Kidney (tissue), 14 donors: ENCODE results near the gene PSG2. TPM values are rescaled to one million over a fixed set of nuclear protein-coding genes. Genes with fewer than 3 reads are reported as not detected.
"Not testable (repeated sequence)": the region's sequence is repeated elsewhere in the genome, so short reads cannot be mapped to it uniquely, and the experiment has no call there.

Experiments
- DNase-seq, 5 donors: peaks; one replicate each; pipeline ENCODE4 v3.0.0-alpha.2; 2013 to 2020
- FAIRE-seq: peaks from 2 replicates; lab custom pipeline; 2012; peaks lifted over from hg19 to GRCh38; lab: Jason Lieb, UNC
- H3K27ac ChIP-seq, 2 donors: one replicate each; pipeline ENCODE4 v1.7.0; 2013; ENCODE audit warnings: low read depth in 2 of 2, low read length in 2 of 2, inconsistent platforms in 1 of 2
- H3K27me3 ChIP-seq: one replicate; pipeline ENCODE4 v1.7.1; 2013; ENCODE audit warnings: low read length, inconsistent platforms; ENCODE audit not compliant: control insufficient read depth, insufficient read depth
- H3K36me3 ChIP-seq, 3 donors: one replicate each; pipeline versions ENCODE4 v1.7.0 to v1.7.1; 2013; ENCODE audit warnings: low read length in 3 of 3, control low read depth in 1 of 3, inconsistent platforms in 1 of 3; ENCODE audit not compliant: insufficient read depth in 3 of 3, control insufficient read depth in 2 of 3
- H3K4me1 ChIP-seq, 3 donors: one replicate each; pipeline versions ENCODE4 v1.7.0 to v1.7.1; 2013; ENCODE audit warnings: low read length in 3 of 3, inconsistent platforms in 1 of 3, low read depth in 1 of 3; ENCODE audit not compliant: control insufficient read depth in 2 of 3, insufficient read depth in 2 of 3
- H3K4me3 ChIP-seq, 3 donors: one replicate each; pipeline versions ENCODE4 v1.7.0 to v1.8.1; 2013; ENCODE audit warnings: low read length in 3 of 3, control low read depth in 1 of 3, inconsistent platforms in 1 of 3
- H3K9ac ChIP-seq, 3 donors: one replicate each; pipeline versions ENCODE4 v1.7.0 to v1.7.1; 2013; ENCODE audit warnings: low read length in 3 of 3, control low read depth in 1 of 3, inconsistent platforms in 1 of 3
- H3K9me3 ChIP-seq, 3 donors: one replicate each; pipeline versions ENCODE4 v1.7.0 to v1.7.1; 2013; ENCODE audit warnings: low read length in 3 of 3, control low read depth in 1 of 3, inconsistent platforms in 1 of 3; ENCODE audit not compliant: control insufficient read depth in 2 of 3, insufficient read depth in 1 of 3
- CTCF ChIP-seq: IDR thresholded peaks from 3 replicates; pipeline ENCODE4 v1.5.1; 2012; ENCODE audit warnings: mild to moderate bottlenecking, moderate library complexity, borderline replicate concordance; ENCODE audit not compliant: insufficient read depth; ENCODE audit errors: extremely low read depth
- intact Hi-C: fragments of 100-400 bp; cut with DNase I; formaldehyde crosslinking; loops from one replicate; pipeline ENCODE4 v1.11.1; 2022
- polyA plus RNA-seq: library from polyadenylated mRNA; stranded (reverse); fragments of 350-450 nt; fragmentation: Illumina TruSeq; extraction: RNeasy Lipid Tissue Mini Kit (QIAGEN cat#74804); gene quantifications from one replicate; pipeline ENCODE4 v1.2.3, GENCODE V29; 2014; ENCODE audit warnings: low read depth, low replicate concordance; ENCODE audit not compliant: insufficient read depth
- total RNA-seq: library from RNA; stranded (reverse); fragmentation: NEBNext Ultra II Directional; extraction: Animal tissue kit (Norgen Biotek cat#: 25700); gene quantifications from one replicate; pipeline ENCODE4 v1.2.1, GENCODE V29; 2021
- donor health status: control.
- donor health status: control.
- donor health status: control.
- donor health status: control.
- donor health status: control.
- donor health status: DM: yes; HTN: yes; CAD: no.
- donor health status: Normal renal cell carcinoma (clear cell type).

Gene PSG2
- total and polyA plus RNA-seq, 2 donors from 2014 or later: not detected

- FAIRE-seq (no peak), DNase-seq (no peak)
- intact Hi-C loops: no loop called here
- H3K9ac ChIP-seq: no peak overlapping the region
- no peak overlapping the region for H3K4me3 ChIP-seq
- TF ChIP-seq CTCF: no peak
- no peaks in the 10 kb centered on the region for H3K36me3 ChIP-seq
- no peak overlapping the region for H3K27ac ChIP-seq
- H3K27me3 ChIP-seq: no peaks in the 10 kb centered on the region
- no peaks in the 10 kb centered on the region for H3K4me1 ChIP-seq
- peaks cover 0 to 12% (median 4%) of the 10 kb centered on the region in 3 donors for H3K9me3 ChIP-seq
Measured at GRCh38 chr19:43105496-43105895, 23.0 kb upstream of the PSG2 start.

GRCh38 chr19:43104215-43104850 lies 21.8 kb upstream of the PSG2 start:
- H3K9ac ChIP-seq, H3K27me3 ChIP-seq, H3K4me1 ChIP-seq, H3K36me3 ChIP-seq, FAIRE-seq, H3K4me3 ChIP-seq, DNase-seq, H3K27ac ChIP-seq, intact Hi-C loops: not testable (repeated sequence)
- H3K9me3 ChIP-seq: peaks cover 0 to 12% (median 4%) of the 10 kb centered on the region in 3 donors

- FAIRE-seq: no peak
- H3K27me3 ChIP-seq: no peaks in the 10 kb centered on the region
- intact Hi-C loops: no loop called here
Measured at GRCh38 chr19:43101950-43102349, 19.4 kb upstream of the PSG2 start.

DNA sequence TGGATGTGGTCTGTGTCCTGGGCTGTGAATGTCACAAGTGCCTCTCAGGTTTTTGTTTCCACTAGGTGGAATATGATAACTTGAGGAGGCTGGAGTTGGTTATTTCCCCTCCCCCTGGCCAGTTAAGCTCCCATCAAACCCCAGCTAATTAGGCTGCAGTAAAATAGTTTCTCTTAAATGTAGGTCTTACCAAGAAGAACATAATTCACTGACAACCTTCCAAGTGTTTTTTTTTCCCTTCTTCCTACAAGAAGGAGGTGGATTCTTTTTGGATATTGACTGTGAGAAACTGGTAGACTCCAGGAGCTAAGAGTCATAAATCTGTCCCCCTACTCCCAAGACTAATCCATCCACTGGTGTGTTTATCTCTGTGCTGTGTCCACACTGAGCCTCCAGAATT lies 15.9 kb upstream of the PSG2 start:
- H3K4me1 ChIP-seq, H3K4me3 ChIP-seq, H3K27ac ChIP-seq, intact Hi-C loops, H3K27me3 ChIP-seq, FAIRE-seq, H3K9ac ChIP-seq, H3K9me3 ChIP-seq, H3K36me3 ChIP-seq: not testable (repeated sequence)
- DNase-seq: peak in 3 of 5 donors; percentile 21 to 52 (median 37)

More at GRCh38 chr19:43101950-43102349, 19.4 kb upstream of the PSG2 start:
- Histone ChIP-seq H3K4me1 (no peaks in the 10 kb centered on the region), H3K9ac (no peak overlapping the region), H3K36me3 (no peaks in the 10 kb centered on the region), H3K27ac (no peak overlapping the region), H3K9me3 (peaks cover 0 to 12% (median 4%) of the 10 kb centered on the region in 3 donors), H3K4me3 (no peak overlapping the region)
- no peak for DNase-seq
- no peak for TF ChIP-seq CTCF

GRCh38 chr19:43087702-43088340 lies 5.3 kb upstream of the PSG2 start:
- FAIRE-seq, H3K9ac ChIP-seq, H3K9me3 ChIP-seq, H3K4me1 ChIP-seq, intact Hi-C loops, H3K36me3 ChIP-seq, H3K27me3 ChIP-seq, H3K4me3 ChIP-seq, H3K27ac ChIP-seq: not testable (repeated sequence)
- DNase-seq: peak in 2 of 5 donors; percentile 2 to 7

- H3K4me1 ChIP-seq, H3K27me3 ChIP-seq, H3K27ac ChIP-seq, H3K4me3 ChIP-seq, intact Hi-C loops, H3K9me3 ChIP-seq, H3K9ac ChIP-seq, FAIRE-seq, H3K36me3 ChIP-seq, DNase-seq: not testable (repeated sequence)
Measured at GRCh38 chr19:43085796-43086530, 3.5 kb upstream of the PSG2 start.
